ENCODE measurements around the gene PLA2G2F. TPM values are rescaled to one million over a fixed set of nuclear protein-coding genes. Genes with fewer than 3 reads are reported as not detected.

The PLA2G2F gene
- total RNA-seq, 4 donors from 2014 or later = not detected

GRCh38 chr1:20107796-20108195 lies 31.3 kb upstream of the PLA2G2F start:
- intact Hi-C loops (cut with DNase I) = no loop called here
- DNase-seq = no peak

DNA sequence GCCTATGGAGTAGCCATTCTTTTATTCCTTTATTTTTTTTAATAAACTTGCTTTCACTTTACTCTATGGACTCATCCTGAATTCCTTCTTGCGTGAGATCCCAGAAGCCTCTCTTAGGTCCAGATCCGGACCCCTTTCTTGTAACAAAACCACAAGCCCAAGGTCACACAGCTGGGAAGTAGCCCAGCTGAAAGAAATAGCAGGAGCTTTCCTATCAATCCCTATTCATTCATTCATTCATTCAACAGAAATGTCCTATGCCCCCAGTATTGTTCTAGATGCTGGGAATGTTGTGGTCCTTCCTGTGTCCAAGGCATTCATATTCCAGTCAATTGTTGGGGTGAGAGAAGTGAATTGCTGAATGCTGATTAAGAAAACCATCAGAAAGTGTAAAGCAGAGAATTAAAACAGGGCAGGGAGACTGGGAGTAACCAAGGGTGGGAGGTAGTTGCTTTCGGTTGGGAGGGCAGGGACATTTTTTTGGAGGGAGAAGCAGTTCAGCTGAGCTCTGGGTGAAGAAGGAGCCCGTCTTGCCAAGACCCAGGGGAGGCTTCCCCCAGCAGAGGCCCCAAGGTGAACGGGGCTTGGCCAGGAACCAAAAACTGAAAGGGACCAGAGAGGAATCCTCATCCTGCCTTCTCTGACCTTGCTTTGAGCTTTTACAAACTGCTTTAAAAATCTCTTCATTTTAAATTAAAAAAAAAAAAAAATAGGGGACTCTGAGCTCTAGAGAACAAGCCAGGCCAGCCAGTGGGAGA lies 30.6 kb upstream of the PLA2G2F start:
- H3K27ac ChIP-seq = no peak overlapping the region
- H3K36me3 ChIP-seq = no peaks in the 10 kb centered on the region
- TF ChIP-seq, protein P1, sequence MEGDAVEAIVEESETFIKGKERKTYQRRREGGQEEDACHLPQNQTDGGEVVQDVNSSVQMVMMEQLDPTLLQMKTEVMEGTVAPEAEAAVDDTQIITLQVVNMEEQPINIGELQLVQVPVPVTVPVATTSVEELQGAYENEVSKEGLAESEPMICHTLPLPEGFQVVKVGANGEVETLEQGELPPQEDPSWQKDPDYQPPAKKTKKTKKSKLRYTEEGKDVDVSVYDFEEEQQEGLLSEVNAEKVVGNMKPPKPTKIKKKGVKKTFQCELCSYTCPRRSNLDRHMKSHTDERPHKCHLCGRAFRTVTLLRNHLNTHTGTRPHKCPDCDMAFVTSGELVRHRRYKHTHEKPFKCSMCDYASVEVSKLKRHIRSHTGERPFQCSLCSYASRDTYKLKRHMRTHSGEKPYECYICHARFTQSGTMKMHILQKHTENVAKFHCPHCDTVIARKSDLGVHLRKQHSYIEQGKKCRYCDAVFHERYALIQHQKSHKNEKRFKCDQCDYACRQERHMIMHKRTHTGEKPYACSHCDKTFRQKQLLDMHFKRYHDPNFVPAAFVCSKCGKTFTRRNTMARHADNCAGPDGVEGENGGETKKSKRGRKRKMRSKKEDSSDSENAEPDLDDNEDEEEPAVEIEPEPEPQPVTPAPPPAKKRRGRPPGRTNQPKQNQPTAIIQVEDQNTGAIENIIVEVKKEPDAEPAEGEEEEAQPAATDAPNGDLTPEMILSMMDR (IDR thresholded peaks at IDR 0.05) = no peak
- TF ChIP-seq POLR2A (IDR thresholded peaks at IDR 0.05) = no peak
- intact Hi-C loops (cut with DNase I) = no loop called here
- no peaks in the 10 kb centered on the region for H3K27me3 ChIP-seq
- no peaks in the 10 kb centered on the region for H3K4me1 ChIP-seq
- 48 to 54% methylated on average over 5 of the region's 5 CpGs for WGBS, 2 donors
- DNase-seq = no peak
- H3K4me3 ChIP-seq (replicated peaks in 1 of 3) = no peak overlapping the region
- no peaks in the 10 kb centered on the region for H3K9me3 ChIP-seq

More at GRCh38 chr1:20107796-20108195, 31.3 kb upstream of the PLA2G2F start:
- no peaks in the 10 kb centered on the region for H3K9me3 ChIP-seq
- H3K4me1 ChIP-seq = no peaks in the 10 kb centered on the region
- H3K36me3 ChIP-seq = no peaks in the 10 kb centered on the region
- no peak overlapping the region for H3K27ac ChIP-seq
- no peak overlapping the region for H3K4me3 ChIP-seq (replicated peaks in 1 of 3)
- no peaks in the 10 kb centered on the region for H3K27me3 ChIP-seq
- TF ChIP-seq POLR2A (IDR thresholded peaks at IDR 0.05) = no peak
- TF ChIP-seq, protein P1 (IDR thresholded peaks at IDR 0.05) = no peak
- WGBS, 2 donors = 83 to 85% methylated on average over 4 of the region's 4 CpGs

GRCh38 chr1:20109223-20109856 lies 29.8 kb upstream of the PLA2G2F start:
- Histone ChIP-seq H3K27me3 (no peaks in the 10 kb centered on the region), H3K4me1 (no peaks in the 10 kb centered on the region), H3K36me3 (no peaks in the 10 kb centered on the region), H3K9me3 (no peaks in the 10 kb centered on the region), H3K27ac (no peak overlapping the region), H3K4me3 (replicated peaks in 1 of 3) (no peak overlapping the region)
- 52 to 78% methylated on average over 3 to 4 of the region's 4 CpGs for WGBS, 2 donors
- intact Hi-C loops (cut with DNase I) = no loop called here
- no peak for DNase-seq
- TF ChIP-seq POLR2A (IDR thresholded peaks at IDR 0.05) = no peak
- TF ChIP-seq, protein P1 (IDR thresholded peaks at IDR 0.05) = no peak

DNA sequence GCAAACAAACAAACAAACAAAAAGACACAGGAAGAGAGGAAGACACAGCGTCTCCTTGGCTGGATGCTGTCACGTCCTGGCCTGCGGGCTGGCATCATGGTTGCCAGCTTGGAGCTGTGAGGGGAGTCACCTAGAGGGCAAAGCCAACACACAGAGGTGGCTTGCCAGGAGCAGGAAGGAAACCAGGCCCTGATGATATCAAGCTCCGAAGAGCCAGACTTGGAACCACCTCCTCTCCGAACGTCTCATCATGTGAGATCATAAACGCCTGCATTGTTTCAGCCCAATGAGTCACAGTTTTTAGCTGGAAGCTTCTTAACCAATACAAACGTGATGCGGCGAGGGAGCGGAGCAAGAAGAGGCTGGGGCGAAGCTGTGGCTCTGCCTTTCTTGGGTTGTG lies 28.4 kb upstream of the PLA2G2F start:
- no peaks in the 10 kb centered on the region for H3K9me3 ChIP-seq
- no peak overlapping the region for H3K4me3 ChIP-seq (replicated peaks in 1 of 3)
- no peaks in the 10 kb centered on the region for H3K27me3 ChIP-seq
- no peaks in the 10 kb centered on the region for H3K4me1 ChIP-seq
- no peak for DNase-seq
- intact Hi-C loops (cut with DNase I) = no loop called here
- no peaks in the 10 kb centered on the region for H3K36me3 ChIP-seq
- 75 to 88% methylated on average over 12 of the region's 12 CpGs for WGBS, 2 donors
- H3K27ac ChIP-seq = no peak overlapping the region
- no peak for TF ChIP-seq POLR2A (IDR thresholded peaks at IDR 0.05)
- TF ChIP-seq, protein P1 (IDR thresholded peaks at IDR 0.05) = no peak

DNA sequence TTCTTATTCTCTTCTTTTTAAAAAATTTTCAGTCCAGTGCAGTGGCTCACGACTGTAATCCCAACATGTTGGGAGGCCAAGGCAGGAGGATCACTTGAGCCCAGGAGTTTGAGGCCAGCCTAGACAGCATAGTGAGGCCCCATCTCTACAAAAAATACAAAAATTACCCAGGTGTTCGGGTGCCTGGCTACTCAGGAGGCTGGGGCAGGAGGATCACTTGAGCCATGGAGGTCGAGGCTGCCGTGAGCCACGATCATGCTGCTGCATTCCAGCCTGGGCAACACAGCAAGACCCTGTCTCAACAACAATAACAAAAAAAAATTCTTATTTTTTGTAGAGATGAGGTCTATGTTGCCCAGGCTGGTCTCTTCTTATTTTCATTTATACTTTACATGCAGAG lies 27.7 kb upstream of the PLA2G2F start:
- TF ChIP-seq, protein P1 (IDR thresholded peaks at IDR 0.05) = no peak
- TF ChIP-seq POLR2A (IDR thresholded peaks at IDR 0.05) = no peak

More for the DNA sequence above, 27.7 kb upstream of the PLA2G2F start:
- H3K27me3 ChIP-seq = no peaks in the 10 kb centered on the region
- no peak for DNase-seq
- H3K36me3 ChIP-seq = no peaks in the 10 kb centered on the region
- H3K9me3 ChIP-seq = no peaks in the 10 kb centered on the region
- 90% methylated on average over 5 of the region's 5 CpGs for WGBS, 2 donors
- intact Hi-C loops (cut with DNase I) = no loop called here
- no peak overlapping the region for H3K4me3 ChIP-seq (replicated peaks in 1 of 3)
- H3K27ac ChIP-seq = no peak overlapping the region
- H3K4me1 ChIP-seq = no peaks in the 10 kb centered on the region
